HG03457 (cell line): ENCODE measurements around the gene FBXO21.

ENCODE experiments used
- ATAC-seq: cut with Tn5 transposase; IDR thresholded peaks from one replicate; pipeline ENCODE4 v1.9.1; 2021; ENCODE audit warnings: moderate number of reproducible peaks; ENCODE audit not compliant: unreplicated experiment

Gene FBXO21

GRCh38 chr12:117166107-117166506 lies 24.2 kb downstream of the FBXO21 start:
- ATAC-seq, result no peak

- ATAC-seq, result no peak
These were observed 24.9 kb downstream of the FBXO21 start for GRCh38 chr12:117165342-117165741.

DNA sequence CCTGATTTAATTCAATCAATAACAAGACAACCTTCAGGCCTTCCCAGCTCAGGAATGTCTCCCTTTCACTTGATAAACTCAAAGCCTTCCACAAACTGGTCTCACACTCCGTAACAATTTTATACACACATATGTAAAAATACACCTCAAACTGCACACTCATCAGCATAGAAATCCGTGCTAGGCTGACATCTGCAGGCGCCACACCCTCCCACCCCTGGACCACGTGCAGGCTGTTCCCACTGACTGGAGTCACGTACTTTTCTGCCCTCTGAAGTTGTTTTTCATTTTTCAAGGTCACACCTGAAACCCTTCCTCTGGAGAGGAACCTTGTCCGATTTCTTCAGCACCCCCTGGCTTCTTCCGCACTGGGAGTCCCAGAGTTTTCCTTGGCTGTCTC lies 27.6 kb downstream of the FBXO21 start:
- no peak for ATAC-seq

DNA sequence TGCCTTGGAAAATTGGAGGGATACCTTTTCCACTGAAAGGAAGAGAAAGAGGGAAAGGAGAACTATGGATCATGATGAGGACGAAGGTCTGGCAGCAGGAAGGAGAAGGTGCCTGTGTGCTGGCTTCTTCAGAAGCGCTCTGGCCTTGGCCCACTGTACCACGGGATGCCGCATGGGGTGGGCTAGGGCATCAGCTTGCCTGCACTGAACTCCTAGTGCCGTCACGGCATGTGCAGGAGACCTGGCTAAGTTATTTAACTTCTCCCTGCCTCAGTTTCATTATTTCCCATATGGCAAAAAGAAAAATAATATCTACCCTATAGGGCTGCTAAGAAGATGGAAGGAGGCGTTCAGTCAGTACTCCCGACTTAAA lies 28.1 kb downstream of the FBXO21 start:
- ATAC-seq, result no peak

GRCh38 chr12:117161460-117162166 lies 28.7 kb downstream of the FBXO21 start:
- no peak for ATAC-seq

GRCh38 chr12:117159674-117160073 lies 30.6 kb downstream of the FBXO21 start:
- no peak for ATAC-seq

DNA sequence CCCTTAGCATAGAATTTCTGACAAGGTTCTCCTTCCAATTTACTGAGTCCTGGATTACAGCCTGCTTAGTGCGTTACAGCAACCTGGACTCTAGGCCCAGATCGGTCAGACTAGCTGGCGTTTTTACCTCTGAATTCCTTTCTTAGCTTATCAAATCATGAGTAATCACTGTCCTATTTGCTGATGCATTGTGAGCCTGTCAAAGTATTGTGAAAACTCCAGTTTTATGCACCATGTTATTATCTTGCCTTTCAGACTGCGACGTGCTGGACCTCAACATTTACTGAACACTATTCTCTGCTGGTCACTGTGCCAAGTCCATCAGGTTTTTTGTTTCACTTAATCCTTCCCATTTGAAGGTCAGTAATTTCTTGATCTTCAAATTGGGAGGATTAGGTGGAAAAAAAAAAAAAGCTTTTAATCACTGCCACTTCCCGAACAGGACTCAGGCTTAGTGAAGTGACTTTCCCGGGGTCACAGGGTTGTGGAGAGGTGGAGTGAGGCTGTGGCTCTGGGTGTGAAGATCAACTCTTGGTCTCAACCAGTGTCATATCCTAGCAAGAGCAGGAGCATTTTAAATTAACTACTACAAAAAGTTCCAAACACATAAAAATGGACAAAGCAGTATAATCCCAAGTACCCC lies 31.2 kb downstream of the FBXO21 start:
- ATAC-seq, result no peak

DNA sequence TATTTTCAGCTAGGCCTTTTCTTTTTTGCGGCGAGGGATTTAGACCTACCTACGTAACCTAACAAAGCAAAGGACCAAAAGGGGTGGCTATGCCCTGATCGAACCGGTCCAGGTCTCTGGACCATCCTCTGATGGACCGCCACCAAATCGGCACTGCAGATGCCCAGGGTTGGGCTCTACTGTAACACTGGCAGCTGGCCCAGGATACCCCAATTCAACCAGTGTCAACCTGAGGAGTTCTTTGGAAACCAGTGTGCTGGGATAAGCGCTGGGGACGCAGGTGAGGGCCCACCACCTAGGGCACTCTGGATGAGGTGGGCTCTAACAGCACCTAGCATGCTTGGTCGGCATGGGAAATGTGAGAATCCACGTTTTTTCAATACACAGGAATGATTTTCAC lies 32.2 kb downstream of the FBXO21 start:
- no peak for ATAC-seq

DNA sequence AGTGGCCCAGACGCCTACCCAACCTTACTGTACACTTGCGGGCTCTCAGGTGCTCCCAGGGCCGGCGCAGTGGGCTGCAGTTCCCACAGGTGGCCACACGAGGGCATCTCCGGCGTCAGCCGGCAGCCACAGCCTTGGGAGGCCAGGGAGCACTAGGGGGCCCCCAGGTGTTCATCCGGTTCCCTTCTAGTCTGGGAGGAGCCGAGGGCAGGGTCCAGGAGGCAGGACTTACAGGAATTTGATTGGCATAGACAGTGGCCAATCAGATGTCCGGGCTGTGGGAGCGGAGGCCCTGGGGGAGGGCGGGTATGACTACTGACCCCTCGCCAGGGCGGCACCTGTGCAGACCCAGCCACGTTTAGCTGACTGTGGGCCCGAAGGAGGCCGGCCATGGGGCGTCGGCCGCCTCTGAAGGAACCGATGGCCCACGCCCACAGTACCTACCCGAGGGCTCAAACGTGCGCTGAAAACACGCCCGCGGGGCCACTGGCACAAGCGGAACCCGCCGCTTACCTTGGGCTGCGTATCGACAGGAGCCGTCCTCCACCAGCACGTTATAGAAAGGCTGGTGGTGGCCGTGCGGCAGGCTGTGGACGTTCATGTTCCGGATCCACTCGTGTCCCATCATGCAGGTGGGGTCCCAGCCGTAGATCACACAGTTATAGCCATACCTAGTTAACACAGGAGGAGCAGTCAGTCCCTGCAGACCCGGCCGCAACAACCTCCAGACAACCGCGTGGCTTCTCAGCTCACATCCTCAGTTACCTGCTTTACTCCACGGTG lies 34.8 kb downstream of the FBXO21 start:
- peak; percentile 53 for ATAC-seq

- no peak for ATAC-seq
These were observed 37.2 kb downstream of the FBXO21 start for GRCh38 chr12:117152793-117153775.

DNA sequence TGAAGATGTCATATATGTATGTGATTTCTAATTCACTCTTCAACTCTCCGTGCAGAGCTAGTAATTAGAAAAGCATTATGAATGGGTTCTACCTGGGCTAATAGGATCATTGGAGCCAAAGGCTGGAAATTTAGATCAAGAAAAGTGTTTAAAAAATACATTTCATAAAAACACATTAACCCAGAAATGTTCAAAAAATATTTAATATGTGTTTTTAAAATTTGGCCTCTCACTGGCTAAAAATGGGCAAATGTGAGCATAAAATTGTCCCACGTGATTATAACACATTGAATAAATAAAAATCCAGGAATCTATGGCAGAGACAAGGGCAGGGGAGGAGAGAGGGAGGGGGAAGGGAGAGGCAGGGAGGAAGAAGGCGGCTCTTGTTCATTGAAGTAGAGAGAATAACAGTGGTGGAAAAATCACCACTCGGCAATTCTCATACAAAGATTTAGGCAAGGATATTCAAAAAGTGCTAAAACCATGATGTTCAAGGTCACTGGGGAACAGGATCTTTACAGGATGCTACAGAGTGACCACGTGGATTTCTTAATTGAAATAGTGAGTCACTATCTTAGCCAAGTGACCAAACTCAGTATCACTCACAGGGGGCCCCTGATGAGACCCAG lies 38.8 kb downstream of the FBXO21 start:
- no peak for ATAC-seq

DNA sequence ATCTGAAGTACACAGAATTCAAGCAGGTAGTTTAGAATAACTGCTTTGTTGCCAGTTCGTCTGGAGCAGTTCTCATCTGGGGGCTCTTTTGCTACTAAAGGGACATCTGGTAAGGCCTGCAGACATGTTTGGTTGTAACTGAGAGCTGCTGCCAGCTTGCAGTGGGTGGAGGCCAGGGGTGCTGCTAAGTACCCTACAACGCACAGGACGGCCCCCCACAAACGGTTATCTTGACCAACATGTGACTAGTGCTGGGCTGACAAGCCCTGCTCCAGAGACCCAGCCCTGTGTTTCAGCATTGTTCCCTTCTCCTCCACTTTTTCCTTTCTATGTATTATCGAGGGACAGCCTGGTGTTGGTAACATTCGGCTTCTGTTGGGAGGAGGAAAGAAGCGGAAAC lies 40.8 kb downstream of the FBXO21 start:
- ATAC-seq, result no peak

DNA sequence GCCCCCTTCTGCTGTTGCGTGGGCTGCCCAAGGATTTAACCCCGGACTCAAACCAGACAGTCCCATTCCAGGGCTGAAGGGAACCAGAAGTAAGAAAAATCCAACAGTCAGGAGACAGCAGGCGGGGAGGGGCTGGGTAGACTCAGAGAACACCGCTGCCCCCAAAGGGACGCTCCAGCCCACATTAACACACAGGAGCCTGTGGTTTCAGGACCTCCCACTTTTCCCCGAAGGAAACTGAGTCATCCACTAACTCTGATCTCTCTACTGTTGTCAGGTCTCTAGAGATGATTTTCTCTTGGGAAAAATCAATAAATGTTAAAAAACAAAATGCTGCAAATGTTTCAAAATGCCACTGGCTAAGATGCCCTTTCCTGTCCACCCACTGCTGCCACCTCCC lies 41.6 kb downstream of the FBXO21 start:
- ATAC-seq, result no peak

DNA sequence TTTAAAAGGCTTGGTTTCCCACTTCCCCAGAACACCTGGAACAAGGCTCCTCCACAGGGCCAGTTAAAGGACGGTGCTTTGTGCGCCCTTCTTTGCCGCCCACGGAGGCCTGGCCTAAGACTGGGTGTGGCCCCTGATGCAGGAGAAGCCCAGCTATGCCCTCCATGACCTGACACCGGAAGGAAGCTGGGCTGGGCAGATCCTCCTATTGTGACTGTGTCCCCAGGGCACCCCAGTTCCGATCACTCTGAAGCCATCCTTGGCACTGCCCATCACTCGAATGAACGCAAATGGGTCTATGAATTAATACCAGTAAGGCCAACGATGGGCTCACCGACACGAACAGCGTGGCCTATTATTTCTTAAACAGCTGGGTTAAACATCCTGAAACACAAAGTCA lies 42.6 kb downstream of the FBXO21 start:
- no peak for ATAC-seq

DNA sequence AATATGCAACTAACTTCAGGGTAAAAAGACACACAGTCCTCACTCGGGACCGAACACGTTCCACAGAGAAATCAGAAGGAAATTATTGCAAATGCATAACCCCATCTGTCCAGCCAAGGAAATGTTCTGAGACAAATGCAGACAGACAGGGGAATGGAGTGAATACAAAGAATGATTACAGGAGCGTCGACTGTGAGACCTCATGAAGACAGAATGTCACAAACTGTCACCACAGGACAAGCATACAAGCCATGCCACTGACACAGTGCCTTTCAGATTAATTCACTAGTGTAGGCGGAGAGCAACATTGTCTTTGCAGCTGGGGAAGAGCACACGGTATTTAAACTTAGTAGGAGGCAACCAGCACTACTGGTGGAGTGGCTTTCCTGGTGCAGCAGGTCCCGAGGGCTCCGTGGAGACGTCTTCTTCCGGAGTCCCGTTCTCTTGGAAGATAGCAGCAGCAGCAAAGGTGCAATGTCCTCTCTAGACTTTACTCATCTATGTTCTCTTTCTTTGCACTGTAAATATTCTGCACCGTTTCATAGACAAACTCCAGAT lies 44.6 kb downstream of the FBXO21 start:
- ATAC-seq, result no peak

DNA sequence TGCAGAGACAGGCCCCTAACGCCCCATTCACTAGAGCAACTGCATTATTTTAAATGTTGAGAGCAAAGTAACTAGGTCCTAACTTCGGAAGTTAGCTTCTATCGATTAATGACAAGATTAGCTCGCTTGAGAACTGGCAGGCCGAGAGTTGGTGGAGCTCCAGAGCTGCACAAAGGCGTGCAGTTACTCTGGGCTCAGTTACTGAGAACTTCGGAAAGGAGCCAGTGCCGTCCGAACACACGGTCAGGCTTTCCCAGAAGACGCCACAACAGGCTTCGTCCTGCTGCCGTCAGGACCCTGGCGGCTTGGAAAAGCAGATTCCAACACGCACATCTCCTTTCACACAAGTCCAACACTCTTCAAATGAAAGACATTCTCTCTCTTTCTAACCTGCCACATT lies 45.7 kb downstream of the FBXO21 start:
- no peak for ATAC-seq

DNA sequence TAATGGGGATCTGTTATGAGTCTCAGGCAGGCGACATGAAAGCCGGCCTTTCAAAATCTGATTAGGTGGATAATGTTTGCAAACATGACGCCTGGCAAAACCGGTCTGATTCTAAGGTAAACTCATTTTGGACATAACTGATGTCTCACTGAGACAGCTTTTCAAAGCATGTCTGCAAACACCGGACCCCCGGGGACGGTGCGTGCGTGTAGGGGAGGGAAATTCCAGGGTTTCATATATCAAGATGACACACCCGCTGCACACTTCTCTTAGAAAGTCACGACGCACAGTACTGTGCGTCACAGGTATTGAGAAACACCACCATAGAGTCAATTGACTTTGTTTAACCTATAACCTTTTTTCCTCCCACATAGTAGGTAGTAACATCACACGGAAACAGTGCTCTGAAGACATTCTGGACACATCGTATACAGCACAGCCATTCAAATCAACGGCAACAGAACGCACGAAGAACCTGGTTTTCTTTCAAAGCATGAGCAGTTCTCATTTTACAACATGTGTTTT lies 47.2 kb downstream of the FBXO21 start:
- ATAC-seq, result no peak

GRCh38 chr12:117142094-117142493 lies 48.2 kb downstream of the FBXO21 start:
- ATAC-seq, result peak; percentile 42

- ATAC-seq, result no peak
These were observed 49.0 kb downstream of the FBXO21 start for GRCh38 chr12:117141097-117141898.
